ENCODE measurements around the gene CREB3.

DNA sequence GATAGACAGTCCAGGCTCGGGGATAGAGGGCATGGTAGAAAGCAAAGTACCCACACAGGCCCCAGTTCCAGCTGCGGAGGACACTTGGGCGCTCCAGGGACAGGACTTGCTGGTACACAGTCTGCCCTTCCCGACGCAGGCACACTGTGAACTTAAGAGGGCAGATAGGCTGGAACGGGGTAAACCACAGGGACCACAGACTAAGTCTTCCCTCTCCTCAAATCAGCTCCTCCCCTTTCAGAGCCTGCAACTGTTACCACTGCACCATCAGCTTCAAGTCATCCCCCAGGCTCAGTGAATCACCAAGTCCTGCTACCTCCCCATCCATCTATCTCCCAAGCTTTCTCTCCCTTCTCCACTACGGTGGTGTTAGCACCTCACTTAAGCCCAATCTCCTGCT is 9.3 kb downstream of the CREB3 start:
- TF ChIP-seq CTCF (conservative IDR thresholded peaks at IDR 0.05; ENCODE audit: low read depth, low read length) (no peak), EZH2 (IDR thresholded peaks at IDR 0.05; ENCODE audit: low read length, unreplicated experiment) (no peak)
